DMS153 treated with DMSO at 0.1 percent for 48 hours (cell line): ENCODE results near the gene NUTM2G.
"Not testable (repeated sequence)": the region's sequence is repeated elsewhere in the genome, so short reads cannot be mapped to it uniquely, and the experiment has no call there.

Experiments used
- DNase-seq: peaks from one replicate; lab custom pipeline; 2025; ENCODE audit not compliant: unreplicated experiment; lab: John Stamatoyannopoulos, UW

The NUTM2G gene

GRCh38 chr9:96928543-96928942 lies at the start of gene NUTM2G:
Gene NUTM2G (plus strand): TSS chr9:96928843. CDS start chr9:96929025, 182 bp downstream.
- not testable (repeated sequence) for DNase-seq

GRCh38 chr9:96883922-96884321 lies 44.7 kb upstream of the NUTM2G start:
- no peak for DNase-seq

GRCh38 chr9:96884443-96884842 lies 44.2 kb upstream of the NUTM2G start:
- DNase-seq: no peak

GRCh38 chr9:96885424-96885823 lies 43.2 kb upstream of the NUTM2G start:
- DNase-seq: no peak

GRCh38 chr9:96888591-96888990 lies 40.1 kb upstream of the NUTM2G start:
- no peak for DNase-seq

- no peak for DNase-seq
These were observed 36.5 kb upstream of the NUTM2G start for GRCh38 chr9:96892131-96892530.

- DNase-seq: not testable (repeated sequence)
These were observed 28.6 kb upstream of the NUTM2G start for GRCh38 chr9:96900010-96900409.

- not testable (repeated sequence) for DNase-seq
These were observed 23.5 kb upstream of the NUTM2G start for GRCh38 chr9:96904947-96905722.

GRCh38 chr9:96908479-96908878 lies 20.2 kb upstream of the NUTM2G start:
- DNase-seq: not testable (repeated sequence)

GRCh38 chr9:96915539-96915938 lies 13.1 kb upstream of the NUTM2G start:
- not testable (repeated sequence) for DNase-seq

GRCh38 chr9:96916531-96916930 lies 12.1 kb upstream of the NUTM2G start:
- not testable (repeated sequence) for DNase-seq

- not testable (repeated sequence) for DNase-seq
These were observed 10.1 kb upstream of the NUTM2G start for GRCh38 chr9:96918550-96918949.

GRCh38 chr9:96920803-96921202 lies 7.8 kb upstream of the NUTM2G start:
- DNase-seq: not testable (repeated sequence)

GRCh38 chr9:96925587-96925986 lies 3.1 kb upstream of the NUTM2G start:
- not testable (repeated sequence) for DNase-seq

GRCh38 chr9:96931665-96932064 lies 3.0 kb downstream of the NUTM2G start:
- not testable (repeated sequence) for DNase-seq

- DNase-seq: not testable (repeated sequence)
These were observed 5.5 kb downstream of the NUTM2G start for GRCh38 chr9:96934097-96934496.

GRCh38 chr9:96934706-96935105 lies 6.1 kb downstream of the NUTM2G start:
- DNase-seq: not testable (repeated sequence)

- not testable (repeated sequence) for DNase-seq
These were observed 6.8 kb downstream of the NUTM2G start for GRCh38 chr9:96935401-96935800.

GRCh38 chr9:96937442-96937841 lies 8.8 kb downstream of the NUTM2G start:
- not testable (repeated sequence) for DNase-seq

- not testable (repeated sequence) for DNase-seq
These were observed 10.5 kb downstream of the NUTM2G start for GRCh38 chr9:96938957-96939665.

- DNase-seq: not testable (repeated sequence)
These were observed 12.3 kb downstream of the NUTM2G start for GRCh38 chr9:96940982-96941381.

GRCh38 chr9:96941628-96942027 lies 13.0 kb downstream of the NUTM2G start:
- not testable (repeated sequence) for DNase-seq
